GM18511 (cell line): ENCODE data around the gene OR5B2.
A peak's percentile ranks its signal among the peaks of the same experiment; 100 is the strongest.
"Not testable (repeated sequence)": the region's sequence is repeated elsewhere in the genome, so short reads cannot be mapped to it uniquely, and the experiment has no call there.

Source experiments
- ATAC-seq: cut with Tn5 transposase; IDR thresholded peaks from one replicate; pipeline ENCODE4 v1.9.1; 2021; ENCODE audit warnings: mild to moderate bottlenecking, moderate library complexity; ENCODE audit not compliant: unreplicated experiment

Gene OR5B2

GRCh38 chr11:58428021-58428420, at the start of gene OR5B2:
Gene OR5B2 (minus strand): TSS chr11:58428121. CDS start chr11:58423261, 4,860 bp downstream.
- no peak for ATAC-seq

- no peak for ATAC-seq
Measured at GRCh38 chr11:58471892-58472291, 44.0 kb upstream of the OR5B2 start.

- ATAC-seq: no peak
Measured at GRCh38 chr11:58466293-58466692, 38.4 kb upstream of the OR5B2 start.

GRCh38 chr11:58465690-58466089, 37.8 kb upstream of the OR5B2 start:
- no peak for ATAC-seq

- ATAC-seq: no peak
Measured at GRCh38 chr11:58451585-58451984, 23.7 kb upstream of the OR5B2 start.

GRCh38 chr11:58446294-58446693, 18.4 kb upstream of the OR5B2 start:
- ATAC-seq: no peak

GRCh38 chr11:58444300-58444699, 16.4 kb upstream of the OR5B2 start:
- no peak for ATAC-seq

- no peak for ATAC-seq
Measured at GRCh38 chr11:58442136-58442535, 14.2 kb upstream of the OR5B2 start, which contains the start of gene OR5B12. Gene OR5B12 (minus strand): TSS chr11:58442236. CDS start chr11:58440151, 2,085 bp downstream.

- no peak for ATAC-seq
Measured at GRCh38 chr11:58438486-58438885, 10.6 kb upstream of the OR5B2 start.

- ATAC-seq: no peak
Measured at GRCh38 chr11:58434217-58434616, 6.3 kb upstream of the OR5B2 start.

- peak; percentile 90 for ATAC-seq
Measured at GRCh38 chr11:58433638-58434203, 5.8 kb upstream of the OR5B2 start.

- ATAC-seq: no peak
Measured at GRCh38 chr11:58429273-58429672, 1.4 kb upstream of the OR5B2 start.

- no peak for ATAC-seq
Measured at GRCh38 chr11:58406774-58407173, 21.1 kb downstream of the OR5B2 start, which contains the start of gene OR5B3. Gene OR5B3 (minus strand): TSS chr11:58406874. CDS start chr11:58403409, 3,465 bp downstream.

GRCh38 chr11:58399622-58400021, 28.3 kb downstream of the OR5B2 start:
- ATAC-seq: not testable (repeated sequence)

GRCh38 chr11:58395581-58395980, 32.3 kb downstream of the OR5B2 start:
- no peak for ATAC-seq

- no peak for ATAC-seq
Measured at GRCh38 chr11:58394195-58394594, 33.7 kb downstream of the OR5B2 start.

GRCh38 chr11:58392746-58393145, 35.2 kb downstream of the OR5B2 start:
- no peak for ATAC-seq

- ATAC-seq: no peak
Measured at GRCh38 chr11:58391879-58392278, 36.0 kb downstream of the OR5B2 start.

- no peak for ATAC-seq
Measured at GRCh38 chr11:58390551-58391063, 37.3 kb downstream of the OR5B2 start.
